Measurements from ENCODE around the gene NTSR1.

- no peak for TF ChIP-seq ETS1 (IDR thresholded peaks at IDR 0.05)
- no peak for TF ChIP-seq CTCF (conservative IDR thresholded peaks at IDR 0.05; ENCODE audit: low read depth in 2 of 2)
- no peak for TF ChIP-seq JUNB (IDR thresholded peaks at IDR 0.05; ENCODE audit: unreplicated experiment)
- TF ChIP-seq POLR2AphosphoS5 (IDR thresholded peaks at IDR 0.05; ENCODE audit: low read depth), result no peak
- no peak for TF ChIP-seq CREB1 (CRISPR knock-in tag; IDR thresholded peaks at IDR 0.05; ENCODE audit: low read depth)
- TF ChIP-seq EZH2 (IDR thresholded peaks at IDR 0.05; ENCODE audit: low read depth, unreplicated experiment), result no peak
- no peak for TF ChIP-seq EZH2phosphoT487 (IDR thresholded peaks at IDR 0.05; ENCODE audit: unreplicated experiment)
Measured at GRCh38 chr20:62761759-62762131, 53.1 kb downstream of the NTSR1 start.

Measured in GM23338 (cell line).